Activated CD8-positive, alpha-beta T cell treated with anti-CD3 and anti-CD28 coated beads for 36 hours (primary cell): ENCODE data around the gene FRMD4A. TPM values are rescaled to one million over a fixed set of nuclear protein-coding genes. Genes with fewer than 3 reads are reported as not detected.
A peak's percentile ranks its signal among the peaks of the same experiment; 100 is the strongest.

ENCODE experiments used
- ATAC-seq: fragments of 200-7000 bp; cut with Tn5 transposase; one replicate; pipeline ENCODE4 v1.10.0; 2021; ENCODE audit warnings: mild to moderate bottlenecking, moderate library complexity
- CTCF ChIA-PET: fragments of 350-600 bp; sonication (Branson Sonifier 250); formaldehyde crosslinking; loops from one replicate; lab custom pipeline; 2021; ENCODE audit warnings: antibody characterized with exemption; lab: Charles Lee
- POLR2A ChIA-PET: fragments of 350-600 bp; sonication (Branson Sonifier 250); formaldehyde crosslinking; loops from one replicate; lab custom pipeline; 2021; ENCODE audit warnings: antibody characterized with exemption; lab: Charles Lee
- DNase-seq: peaks from one replicate; pipeline ENCODE4 v3.0.0-alpha.2; 2020
- H3K27ac Mint-ChIP-seq: one replicate; pipeline ENCODE4 v1.8.0; 2021; ENCODE audit warnings: mild to moderate bottlenecking, mixed read lengths
- H3K27me3 Mint-ChIP-seq: one replicate; pipeline ENCODE4 v1.8.0; 2021; ENCODE audit warnings: mixed read lengths
- H3K36me3 Mint-ChIP-seq: one replicate; pipeline ENCODE4 v1.8.0; 2021; ENCODE audit warnings: low read depth, mixed read lengths
- H3K4me1 Mint-ChIP-seq: one replicate; pipeline ENCODE4 v1.8.0; 2021; ENCODE audit warnings: low read depth, mixed read lengths
- H3K4me3 Mint-ChIP-seq: one replicate; pipeline ENCODE4 v1.8.0; 2021; ENCODE audit warnings: mild to moderate bottlenecking, moderate library complexity, mixed read lengths
- H3K9me3 Mint-ChIP-seq: one replicate; pipeline ENCODE4 v1.8.0; 2021; ENCODE audit warnings: mixed read lengths
- CTCF ChIP-seq: fragments of 200-600 bp; IDR thresholded peaks from one replicate; pipeline ENCODE4 v1.8.0; 2022; ENCODE audit warnings: antibody characterized with exemption, mild to moderate bottlenecking
- intact Hi-C: fragments of 100-400 bp; cut with micrococcal nuclease; formaldehyde crosslinking; loops from one replicate; pipeline ENCODE4 v1.10.0; 2022
- total RNA-seq, 2 experiments: library from RNA; stranded (reverse); gene quantifications; one replicate each; pipeline ENCODE4 v1.2.3, GENCODE V29; 2021

The FRMD4A gene
- total RNA-seq, 2 experiments from 2014 or later = 2.1 to 2.8 TPM

GRCh38 chr10:13853854-13854253 is 476.9 kb downstream of the FRMD4A start:
- H3K36me3 Mint-ChIP-seq = no peaks in the 10 kb centered on the region
- no peak overlapping the region for H3K4me3 Mint-ChIP-seq
- H3K27me3 Mint-ChIP-seq = peaks cover 1% of the 10 kb centered on the region
- no peaks in the 10 kb centered on the region for H3K9me3 Mint-ChIP-seq
- no peak overlapping the region for H3K27ac Mint-ChIP-seq
- no peaks in the 10 kb centered on the region for H3K4me1 Mint-ChIP-seq
- POLR2A ChIA-PET = no interaction called here
- ATAC-seq = no peak
- DNase-seq = no peak
- no peak for TF ChIP-seq CTCF
- CTCF ChIA-PET = no interaction called here
- intact Hi-C loops = no loop called here

GRCh38 chr10:13852872-13853271 is 477.9 kb downstream of the FRMD4A start:
- H3K9me3 Mint-ChIP-seq = no peaks in the 10 kb centered on the region
- ChIA-PET CTCF (no interaction called here), POLR2A (interaction anchor here (1.0 kb wide), 1 partner anchor 333 kb away, joined by 3 read pairs; no protein-coding TSS in a partner anchor)
- H3K4me1 Mint-ChIP-seq = peaks cover 3% of the 10 kb centered on the region
- peaks cover 1% of the 10 kb centered on the region for H3K27me3 Mint-ChIP-seq
- ATAC-seq = no peak
- H3K4me3 Mint-ChIP-seq = no peak overlapping the region
- no peak overlapping the region for H3K27ac Mint-ChIP-seq
- TF ChIP-seq CTCF = no peak
- no peaks in the 10 kb centered on the region for H3K36me3 Mint-ChIP-seq
- intact Hi-C loops = no loop called here
- no peak for DNase-seq

- H3K36me3 Mint-ChIP-seq = no peaks in the 10 kb centered on the region
- intact Hi-C loops = no loop called here
- DNase-seq = no peak
- no peak overlapping the region for H3K27ac Mint-ChIP-seq
- ATAC-seq = no peak
- POLR2A ChIA-PET = no interaction called here
- peaks cover 5% of the 10 kb centered on the region for H3K27me3 Mint-ChIP-seq
- no peaks in the 10 kb centered on the region for H3K9me3 Mint-ChIP-seq
- peaks cover 12% of the 10 kb centered on the region for H3K4me1 Mint-ChIP-seq
- no peak for TF ChIP-seq CTCF
- no peak overlapping the region for H3K4me3 Mint-ChIP-seq
- CTCF ChIA-PET = interaction anchor here (1.2 kb wide), 1 partner anchor 345 kb away, joined by 3 read pairs; no protein-coding TSS in a partner anchor
These were observed 478.8 kb downstream of the FRMD4A start for GRCh38 chr10:13851906-13852305.

GRCh38 chr10:13848520-13849445 is 481.9 kb downstream of the FRMD4A start:
- ATAC-seq (no peak), DNase-seq (no peak)
- Mint-ChIP-seq H3K27me3 (peaks cover 11% of the 10 kb centered on the region), H3K4me3 (no peak overlapping the region), H3K27ac (no peak overlapping the region), H3K9me3 (no peaks in the 10 kb centered on the region), H3K36me3 (no peaks in the 10 kb centered on the region), H3K4me1 (peaks cover 17% of the 10 kb centered on the region)
- TF ChIP-seq CTCF = no peak
- intact Hi-C loops = no loop called here
- ChIA-PET POLR2A (no interaction called here), CTCF (no interaction called here)

- intact Hi-C loops = no loop called here
- DNase-seq (no peak), ATAC-seq (peak; percentile 20)
- ChIA-PET POLR2A (no interaction called here), CTCF (no interaction called here)
- TF ChIP-seq CTCF = no peak
- no peak overlapping the region for H3K27ac Mint-ChIP-seq
- peaks cover 11% of the 10 kb centered on the region for H3K27me3 Mint-ChIP-seq
- H3K9me3 Mint-ChIP-seq = no peaks in the 10 kb centered on the region
- no peak overlapping the region for H3K4me3 Mint-ChIP-seq
- H3K36me3 Mint-ChIP-seq = no peaks in the 10 kb centered on the region
- peaks cover 17% of the 10 kb centered on the region for H3K4me1 Mint-ChIP-seq
These were observed 483.5 kb downstream of the FRMD4A start for GRCh38 chr10:13847201-13847631.
